SU-DHL-6 (cell line): ENCODE measurements around the gene FANK1.

Experiments used
- EZH2phosphoT487 ChIP-seq: fragments of 200-600 bp; sonication (generic), shearing (Covaris generic); conservative IDR thresholded peaks from 2 replicates; pipeline ENCODE4 v1.6.1; 2018; ENCODE audit warnings: mild to moderate bottlenecking, antibody characterized with exemption, low read length, moderate library complexity, mixed read lengths
- TF ChIP-seq, protein P1 (sequence below): fragments of 200-600 bp; sonication (generic); IDR thresholded peaks from one replicate; pipeline ENCODE4 v1.5.1; 2017; ENCODE audit warnings: antibody characterized with exemption, mild to moderate bottlenecking, low read length, moderate library complexity; ENCODE audit not compliant: insufficient read depth, poor library complexity, severe bottlenecking

- TF ChIP-seq, protein P1, sequence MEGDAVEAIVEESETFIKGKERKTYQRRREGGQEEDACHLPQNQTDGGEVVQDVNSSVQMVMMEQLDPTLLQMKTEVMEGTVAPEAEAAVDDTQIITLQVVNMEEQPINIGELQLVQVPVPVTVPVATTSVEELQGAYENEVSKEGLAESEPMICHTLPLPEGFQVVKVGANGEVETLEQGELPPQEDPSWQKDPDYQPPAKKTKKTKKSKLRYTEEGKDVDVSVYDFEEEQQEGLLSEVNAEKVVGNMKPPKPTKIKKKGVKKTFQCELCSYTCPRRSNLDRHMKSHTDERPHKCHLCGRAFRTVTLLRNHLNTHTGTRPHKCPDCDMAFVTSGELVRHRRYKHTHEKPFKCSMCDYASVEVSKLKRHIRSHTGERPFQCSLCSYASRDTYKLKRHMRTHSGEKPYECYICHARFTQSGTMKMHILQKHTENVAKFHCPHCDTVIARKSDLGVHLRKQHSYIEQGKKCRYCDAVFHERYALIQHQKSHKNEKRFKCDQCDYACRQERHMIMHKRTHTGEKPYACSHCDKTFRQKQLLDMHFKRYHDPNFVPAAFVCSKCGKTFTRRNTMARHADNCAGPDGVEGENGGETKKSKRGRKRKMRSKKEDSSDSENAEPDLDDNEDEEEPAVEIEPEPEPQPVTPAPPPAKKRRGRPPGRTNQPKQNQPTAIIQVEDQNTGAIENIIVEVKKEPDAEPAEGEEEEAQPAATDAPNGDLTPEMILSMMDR: no peak
- TF ChIP-seq EZH2phosphoT487: no peak
These were observed 116.1 kb downstream of the FANK1 start for GRCh38 chr10:126012485-126012884.
